Parathyroid adenoma (tissue), 2 donors: ENCODE measurements around the gene CCNJL.

Experiments used
- H2AFZ ChIP-seq: fragments of 300-600 bp; sonication (generic); one replicate; pipeline ENCODE4 v1.7.0; 2017; ENCODE audit warnings: antibody characterized with exemption, mild to moderate bottlenecking
- H3K27ac ChIP-seq: fragments of 300-600 bp; sonication (generic); one replicate; pipeline ENCODE4 v1.7.0; 2017
- H3K27me3 ChIP-seq: fragments of 300-600 bp; sonication (generic); one replicate; pipeline ENCODE4 v1.7.0; 2017; ENCODE audit warnings: low read length; ENCODE audit not compliant: control insufficient read depth, insufficient read depth
- H3K36me3 ChIP-seq: fragments of 300-600 bp; sonication (generic); one replicate; pipeline ENCODE4 v1.7.0; 2017; ENCODE audit warnings: low read length; ENCODE audit not compliant: control insufficient read depth, insufficient read depth
- H3K4me1 ChIP-seq: fragments of 300-600 bp; sonication (generic); one replicate; pipeline ENCODE4 v1.7.0; 2017; ENCODE audit warnings: control low read depth
- H3K4me2 ChIP-seq: fragments of 300-600 bp; sonication (generic); one replicate; pipeline ENCODE4 v1.7.0; 2017; ENCODE audit warnings: low read length
- H3K4me3 ChIP-seq: fragments of 300-600 bp; sonication (generic); one replicate; pipeline ENCODE4 v1.7.0; 2017; ENCODE audit warnings: low read depth, low read length
- H3K79me2 ChIP-seq: fragments of 300-600 bp; sonication (generic); one replicate; pipeline ENCODE4 v1.7.0; 2017; ENCODE audit warnings: control low read depth
- H3K9ac ChIP-seq: fragments of 300-600 bp; sonication (generic); one replicate; pipeline ENCODE4 v1.7.0; 2017; ENCODE audit warnings: mild to moderate bottlenecking
- H3K9me3 ChIP-seq: fragments of 300-600 bp; sonication (generic); one replicate; pipeline ENCODE4 v1.7.0; 2017; ENCODE audit warnings: low read length; ENCODE audit not compliant: control insufficient read depth
- CTCF ChIP-seq: fragments of 300-600 bp; sonication (generic); IDR thresholded peaks from one replicate; pipeline ENCODE4 v1.7.0; 2017; ENCODE audit warnings: antibody characterized with exemption, mild to moderate bottlenecking
- donor health status: primary hyperparathyroidism.

Gene CCNJL

GRCh38 chr5:160209917-160210316, 102.4 kb downstream of the CCNJL start:
- TF ChIP-seq CTCF, result no peak
- no peaks in the 10 kb centered on the region for H3K36me3 ChIP-seq
- no peaks in the 10 kb centered on the region for H3K27me3 ChIP-seq
- H3K9ac ChIP-seq, result no peak overlapping the region
- peak overlapping the region; percentile 35 for H2AFZ ChIP-seq
- no peak overlapping the region for H3K27ac ChIP-seq
- H3K4me2 ChIP-seq, result no peak overlapping the region
- H3K79me2 ChIP-seq, result no peaks in the 10 kb centered on the region
- no peak overlapping the region for H3K4me3 ChIP-seq
- H3K4me1 ChIP-seq, result peaks cover 8% of the 10 kb centered on the region
- H3K9me3 ChIP-seq, result no peaks in the 10 kb centered on the region

- H3K27me3 ChIP-seq, result no peaks in the 10 kb centered on the region
- no peaks in the 10 kb centered on the region for H3K9me3 ChIP-seq
- no peak overlapping the region for H2AFZ ChIP-seq
- no peak overlapping the region for H3K9ac ChIP-seq
- H3K4me1 ChIP-seq, result peaks cover 8% of the 10 kb centered on the region
- H3K79me2 ChIP-seq, result no peaks in the 10 kb centered on the region
- no peak for TF ChIP-seq CTCF
- H3K4me2 ChIP-seq, result no peak overlapping the region
- H3K4me3 ChIP-seq, result no peak overlapping the region
- H3K27ac ChIP-seq, result no peak overlapping the region
- no peaks in the 10 kb centered on the region for H3K36me3 ChIP-seq
These were observed 105.3 kb downstream of the CCNJL start for GRCh38 chr5:160207061-160207460.
